HG02763 (cell line): ENCODE results near the gene TMEM260.

Source experiments
- ATAC-seq: cut with Tn5 transposase; IDR thresholded peaks from one replicate; pipeline ENCODE4 v1.9.1; 2021; ENCODE audit warnings: mild to moderate bottlenecking, moderate library complexity; ENCODE audit not compliant: unreplicated experiment

Gene TMEM260

GRCh38 chr14:56579345-56580220, at the start of gene TMEM260:
Gene TMEM260, plus strand, starts transcription at chr14:56579798. Its CDS starts 117 bp downstream, at chr14:56579915.
- peak; percentile 91 for ATAC-seq

DNA sequence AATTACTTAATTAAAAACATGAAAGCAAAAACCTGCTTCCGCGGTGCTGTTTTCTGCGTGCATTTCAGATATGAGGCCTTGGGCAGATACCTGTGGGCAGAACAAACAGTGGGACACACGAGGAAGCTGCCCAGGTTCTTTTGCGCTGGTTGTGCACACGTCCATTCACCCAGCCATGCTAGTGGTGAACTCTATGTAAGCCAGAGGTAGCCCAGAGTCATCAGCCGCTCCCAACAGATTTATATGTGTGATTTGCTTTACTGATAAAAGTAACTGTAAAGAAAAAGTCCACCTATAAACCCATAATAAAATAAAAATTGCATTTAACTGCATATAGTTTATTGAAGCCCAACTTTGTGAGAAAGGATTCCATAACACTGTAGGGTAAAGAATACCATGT, 47.1 kb upstream of the TMEM260 start:
- ATAC-seq = no peak

DNA sequence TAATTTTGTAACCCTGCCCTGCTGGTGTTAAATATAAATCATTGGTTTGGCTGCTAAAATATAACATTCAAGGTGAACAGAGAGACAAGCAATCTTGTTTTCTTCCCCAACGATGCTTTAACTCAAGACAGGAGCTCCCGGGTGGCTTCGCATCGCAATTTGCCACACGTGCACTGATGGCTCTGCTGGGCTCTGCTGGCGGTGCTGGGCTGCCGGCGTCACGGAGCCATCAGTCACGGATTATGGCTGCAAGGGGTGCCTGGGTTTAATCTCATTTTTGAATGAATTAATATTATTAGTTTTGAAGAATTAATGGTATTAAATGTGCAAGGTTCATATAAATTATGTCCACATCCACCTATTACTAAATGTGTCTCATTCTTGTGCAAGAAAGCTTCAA, 44.9 kb upstream of the TMEM260 start:
- no peak for ATAC-seq

DNA sequence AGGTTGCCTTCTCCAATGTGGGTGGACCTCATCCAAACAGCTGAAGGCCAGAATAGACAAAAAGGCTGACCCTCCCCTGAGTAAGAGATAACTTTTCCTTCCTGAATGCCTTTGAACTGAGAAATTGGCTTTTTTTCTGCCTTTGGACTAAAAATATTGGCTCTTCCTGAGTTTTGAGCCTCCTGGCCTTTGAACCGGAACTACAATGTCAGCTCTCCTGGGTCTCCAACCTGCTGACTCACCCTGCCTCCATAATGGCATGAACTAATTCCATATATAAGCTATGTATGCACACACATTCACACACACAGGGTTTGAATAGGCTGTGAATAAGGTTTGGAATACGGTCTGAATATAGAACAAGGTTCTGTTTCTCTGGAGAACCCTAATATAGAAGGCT, 39.7 kb upstream of the TMEM260 start:
- ATAC-seq = no peak

DNA sequence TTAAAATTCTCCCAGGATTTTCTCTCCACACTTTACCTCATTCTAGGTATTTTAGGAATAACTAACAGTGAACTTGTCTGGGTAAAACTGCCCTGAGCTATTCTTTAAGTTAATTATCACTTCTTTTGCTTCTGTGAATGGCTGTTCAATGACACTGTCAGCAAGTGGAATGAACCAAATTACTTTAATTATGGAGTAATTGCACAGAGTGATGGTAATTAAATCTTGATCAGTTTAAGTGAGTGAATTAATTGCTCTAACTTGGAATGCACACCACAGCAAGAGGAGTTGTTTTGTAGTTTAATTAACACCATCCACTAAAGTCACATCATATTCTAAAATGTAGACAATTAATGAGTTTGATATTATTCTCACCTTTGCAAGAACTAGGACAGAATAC, 36.2 kb upstream of the TMEM260 start:
- no peak for ATAC-seq

- no peak for ATAC-seq
Measured at GRCh38 chr14:56549721-56550120, 29.9 kb upstream of the TMEM260 start.

DNA sequence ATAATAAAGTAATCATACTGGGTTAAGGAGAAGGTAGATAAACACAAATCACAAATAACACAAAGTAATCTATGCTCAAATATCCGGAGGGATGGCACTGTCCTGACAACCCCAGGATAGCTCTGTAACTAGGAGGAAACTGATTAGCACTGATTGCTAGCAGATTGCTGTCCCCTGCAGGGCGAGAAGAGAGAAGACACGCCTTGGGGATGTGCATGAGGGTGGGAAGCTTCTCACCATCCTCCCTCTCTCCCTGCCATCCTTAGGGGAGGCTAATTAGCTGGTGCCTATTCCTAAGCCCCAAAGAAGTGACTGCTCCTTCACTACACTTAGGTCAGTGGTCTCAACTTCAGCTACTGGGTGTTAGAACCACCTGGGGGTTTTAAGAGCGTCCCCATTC, 27.0 kb upstream of the TMEM260 start:
- no peak for ATAC-seq

- no peak for ATAC-seq
Measured at GRCh38 chr14:56554301-56554700, 25.3 kb upstream of the TMEM260 start.

DNA sequence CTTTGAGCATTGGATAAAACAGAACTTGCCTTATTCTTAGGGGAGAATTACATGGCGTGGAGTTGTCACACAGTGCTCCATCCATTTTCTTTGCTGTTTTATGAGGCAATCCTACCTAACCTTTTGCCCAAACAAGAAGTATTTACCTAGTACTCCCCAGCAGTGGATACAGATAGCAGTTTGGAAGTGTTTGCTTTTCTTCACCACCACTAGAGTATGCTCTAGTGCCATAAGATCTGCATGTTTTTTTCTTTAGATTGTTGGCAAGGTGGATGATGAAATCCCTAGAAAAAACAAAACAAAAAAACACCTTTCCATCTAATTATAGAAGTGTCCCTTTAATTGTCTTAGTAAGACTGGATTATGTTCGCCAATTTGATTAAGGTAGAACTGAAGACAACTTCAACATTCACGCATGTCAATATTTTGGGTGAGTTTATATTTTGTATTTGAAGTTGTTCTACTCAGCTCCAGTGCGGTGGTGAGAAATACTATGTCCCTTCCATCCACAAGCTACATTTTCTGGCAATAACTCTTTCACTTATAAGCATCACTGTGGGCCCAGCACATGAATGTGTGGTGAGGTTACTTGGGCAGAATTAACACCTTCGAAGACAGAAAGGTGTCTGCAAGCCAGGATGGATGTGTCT, 23.6 kb upstream of the TMEM260 start:
- no peak for ATAC-seq

GRCh38 chr14:56559182-56559581, 20.4 kb upstream of the TMEM260 start:
- no peak for ATAC-seq

GRCh38 chr14:56561606-56562005, 18.0 kb upstream of the TMEM260 start:
- no peak for ATAC-seq

DNA sequence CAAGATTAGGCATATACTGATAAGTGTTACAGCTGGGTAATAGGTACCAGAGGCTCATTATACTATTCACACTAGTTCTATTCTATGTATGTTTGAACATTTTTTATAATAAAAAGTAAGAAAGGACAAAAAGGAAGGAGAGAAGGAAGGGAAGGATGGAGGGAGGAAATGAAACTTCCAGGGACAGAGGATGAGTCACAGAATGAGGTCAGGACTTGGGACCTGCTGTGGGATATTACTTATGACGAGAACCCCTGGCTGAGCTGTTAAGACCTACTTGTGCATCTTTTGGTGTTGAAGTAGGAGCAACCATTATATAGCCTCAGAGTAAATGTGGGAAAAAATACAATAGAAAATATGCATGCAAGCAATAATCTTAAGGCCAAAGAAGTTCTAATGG, 16.7 kb upstream of the TMEM260 start:
- no peak for ATAC-seq

DNA sequence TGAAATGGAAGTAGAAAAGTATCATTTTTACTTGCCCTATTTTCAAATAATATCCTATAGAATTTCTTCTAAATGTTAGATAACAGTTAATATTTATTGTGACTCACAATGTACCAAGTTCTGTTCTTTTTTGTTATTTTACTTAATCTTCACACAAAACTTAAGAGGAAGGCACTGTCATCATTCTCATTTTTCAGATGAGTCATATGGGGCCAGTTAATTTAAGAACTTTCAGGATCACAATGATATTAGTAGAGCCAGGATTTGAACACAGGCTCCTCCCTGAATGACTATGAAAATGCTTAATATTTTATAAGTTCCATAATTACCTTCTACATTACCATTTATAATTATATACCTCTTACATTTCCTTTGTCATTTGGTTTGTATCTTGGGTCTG, 10.4 kb upstream of the TMEM260 start:
- ATAC-seq = no peak

DNA sequence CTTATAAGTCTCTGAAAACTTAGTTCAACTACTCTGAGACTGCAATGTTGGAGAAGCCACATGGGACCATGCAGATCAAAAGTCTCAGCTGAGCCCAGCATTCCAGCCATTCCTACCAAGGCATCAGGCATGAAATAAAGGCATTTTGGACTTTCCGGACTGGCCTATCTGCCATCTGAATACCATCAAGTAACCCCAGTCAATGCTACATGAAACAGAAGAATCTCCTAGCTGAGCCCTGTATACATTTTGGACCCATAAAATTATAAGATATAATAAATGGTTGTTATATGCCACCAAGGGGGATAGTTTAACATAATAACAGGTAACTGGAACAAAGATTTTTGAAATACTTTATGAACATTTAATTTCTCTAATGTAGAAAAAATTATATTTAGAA, 9.3 kb upstream of the TMEM260 start:
- ATAC-seq = no peak

DNA sequence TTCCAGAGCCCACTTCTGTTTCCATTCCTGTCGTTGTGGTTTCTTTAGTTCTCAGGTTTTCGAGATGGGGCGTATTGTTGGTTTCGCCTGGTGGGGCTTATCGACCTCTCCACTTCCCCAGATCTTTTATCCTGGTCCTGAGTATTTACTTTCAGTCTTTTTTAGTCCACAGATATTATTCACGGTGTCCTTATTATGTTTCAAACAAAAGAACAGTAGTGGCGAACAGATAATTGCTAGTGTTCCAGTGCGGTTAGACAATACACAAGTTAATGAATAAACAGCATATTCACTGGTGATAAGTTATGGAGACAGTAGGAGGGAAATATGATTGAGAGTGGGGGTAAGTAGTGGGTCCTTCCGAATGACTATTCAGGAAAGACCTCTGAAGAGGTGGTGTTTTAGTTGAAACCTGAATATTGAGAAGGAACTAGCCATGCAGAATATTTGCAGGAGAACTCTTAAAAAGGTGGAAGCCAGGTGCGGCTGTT, 668 bp downstream of the TMEM260 start:
- ATAC-seq = no peak

DNA sequence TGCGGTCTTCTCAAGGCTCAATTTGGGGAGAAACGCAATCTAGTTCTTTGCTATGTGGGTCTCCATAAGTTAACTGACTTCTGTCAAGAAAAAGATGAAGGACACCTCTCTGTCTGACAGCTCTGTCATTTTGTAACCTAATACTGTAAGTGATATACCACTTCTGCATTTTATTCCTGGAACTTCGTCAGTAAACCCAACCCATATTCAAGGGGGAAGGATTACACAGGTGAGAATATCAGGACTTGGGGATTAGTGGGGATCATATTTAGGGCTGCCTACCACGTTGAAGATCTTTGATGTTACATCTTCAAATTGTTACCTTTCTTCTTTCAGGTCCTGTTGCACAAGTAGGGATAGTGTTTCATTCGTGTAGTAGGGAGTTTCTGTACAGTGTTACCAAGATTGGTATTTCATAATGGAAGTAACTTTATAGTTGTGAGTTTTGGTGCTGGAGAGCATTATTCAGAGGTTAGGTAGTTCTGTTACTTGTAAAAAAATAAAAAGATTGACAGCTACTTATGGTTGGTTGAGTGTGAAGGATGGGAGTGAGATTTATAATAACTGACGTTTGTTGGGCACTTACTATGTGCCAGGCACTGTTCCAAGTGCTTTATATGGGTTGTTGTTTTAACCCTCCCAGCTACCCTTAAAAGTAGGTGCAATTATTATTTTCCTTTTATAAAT, 1.6 kb downstream of the TMEM260 start:
- no peak for ATAC-seq

- no peak for ATAC-seq
Measured at GRCh38 chr14:56585461-56586084, 6.0 kb downstream of the TMEM260 start.

- ATAC-seq = no peak
Measured at GRCh38 chr14:56587701-56588100, 8.1 kb downstream of the TMEM260 start.

DNA sequence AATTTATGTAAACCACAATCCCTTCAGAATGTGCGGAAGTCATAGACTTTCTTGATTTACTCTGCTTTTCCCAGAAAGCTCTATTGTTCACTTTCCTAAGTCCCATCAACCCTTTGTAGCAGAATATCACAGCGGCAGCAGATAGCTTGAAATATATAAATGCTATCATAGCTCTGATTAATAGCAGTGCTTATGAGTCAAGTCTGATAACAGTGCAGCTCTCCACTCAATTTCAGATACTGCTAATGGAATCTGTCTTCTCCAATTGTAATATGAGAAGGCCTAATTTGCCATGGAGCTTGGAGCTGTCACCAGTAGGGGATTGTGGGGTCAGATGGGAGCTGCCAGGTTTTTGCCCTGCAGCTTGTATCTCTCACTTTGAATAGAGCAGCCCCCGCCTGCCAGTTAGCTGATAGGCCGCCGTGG, 10.9 kb downstream of the TMEM260 start:
- no peak for ATAC-seq

DNA sequence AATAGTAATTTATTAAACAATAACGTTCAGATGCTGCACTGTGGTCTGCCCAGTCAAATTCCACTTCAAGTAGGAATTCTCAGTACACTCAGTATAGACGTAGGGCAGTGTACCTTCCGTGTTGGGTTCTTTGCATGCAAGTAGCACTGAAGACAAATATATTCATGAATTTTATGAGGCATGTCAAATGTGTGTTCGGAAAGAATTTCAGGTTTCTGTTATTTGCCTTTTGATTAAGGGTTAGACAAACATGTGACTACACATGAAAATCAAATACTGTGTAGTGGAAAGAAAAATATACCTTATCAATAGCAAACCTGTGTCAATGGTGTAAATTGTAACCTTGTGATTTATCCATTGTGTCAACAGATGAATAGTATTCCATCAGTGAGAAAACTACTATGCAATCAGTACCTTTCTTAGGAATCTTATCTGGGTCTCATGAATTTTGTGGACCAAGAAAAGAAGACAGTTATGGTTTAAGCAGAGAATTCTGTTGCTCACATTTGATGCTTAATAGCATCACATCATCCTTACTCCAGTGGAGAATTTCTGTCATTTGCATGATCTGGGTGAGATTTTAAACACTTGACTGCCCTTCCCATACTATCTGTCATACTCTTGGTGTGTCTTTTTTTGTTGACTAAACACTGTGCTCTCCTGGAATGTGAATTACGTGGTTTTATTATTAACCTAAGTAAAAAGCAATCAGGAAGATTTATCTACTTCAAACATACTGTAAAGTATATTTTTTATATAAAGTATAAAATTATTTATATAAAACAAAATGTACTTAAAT, 13.3 kb downstream of the TMEM260 start:
- ATAC-seq = no peak
